Glutamatergic neuron (in vitro differentiated cells): ENCODE measurements around the gene NFIA. TPM values are rescaled to one million over a fixed set of nuclear protein-coding genes. Genes with fewer than 3 reads are reported as not detected.

ENCODE experiments used
- DNase-seq: peaks from one replicate; pipeline ENCODE4 v3.0.0; 2022
- H3K27ac Mint-ChIP-seq: one replicate; pipeline ENCODE4 v1.8.0; 2020; ENCODE audit warnings: mild to moderate bottlenecking, mixed read lengths, inconsistent platforms; ENCODE audit not compliant: unreplicated experiment
- H3K27me3 Mint-ChIP-seq: one replicate; pipeline ENCODE4 v1.8.0; 2020; ENCODE audit warnings: mild to moderate bottlenecking, moderate library complexity, mixed read lengths, inconsistent platforms; ENCODE audit not compliant: unreplicated experiment
- H3K36me3 Mint-ChIP-seq: one replicate; pipeline ENCODE4 v1.8.0; 2020; ENCODE audit warnings: mild to moderate bottlenecking, mixed read lengths, inconsistent platforms; ENCODE audit not compliant: unreplicated experiment
- H3K4me1 Mint-ChIP-seq: one replicate; pipeline ENCODE4 v1.8.0; 2020; ENCODE audit warnings: mild to moderate bottlenecking, low read depth, mixed read lengths, inconsistent platforms; ENCODE audit not compliant: unreplicated experiment
- H3K4me3 Mint-ChIP-seq: one replicate; pipeline ENCODE4 v1.8.0; 2020; ENCODE audit warnings: mild to moderate bottlenecking, mixed read lengths, inconsistent platforms; ENCODE audit not compliant: unreplicated experiment
- H3K9me3 Mint-ChIP-seq: one replicate; pipeline ENCODE4 v1.8.0; 2020; ENCODE audit warnings: mild to moderate bottlenecking, moderate library complexity, mixed read lengths, inconsistent platforms; ENCODE audit not compliant: unreplicated experiment
- total RNA-seq: library from RNA; stranded (reverse); fragmentation: NEBNext Ultra II Directional; extraction: Animal tissue kit (Norgen Biotek cat#: 25700); gene quantifications from one replicate; pipeline ENCODE4 v1.2.1, GENCODE V29; 2021; ENCODE audit not compliant: unreplicated experiment
- TF ChIP-seq, protein P1 (sequence below): fragments of 200-600 bp; sonication (generic); IDR thresholded peaks from one replicate; pipeline ENCODE4 v1.5.0; 2021; ENCODE audit not compliant: partially characterized antibody, unreplicated experiment

The NFIA gene
- total RNA-seq, 1 donor from 2014 or later: 16.4 TPM

DNA sequence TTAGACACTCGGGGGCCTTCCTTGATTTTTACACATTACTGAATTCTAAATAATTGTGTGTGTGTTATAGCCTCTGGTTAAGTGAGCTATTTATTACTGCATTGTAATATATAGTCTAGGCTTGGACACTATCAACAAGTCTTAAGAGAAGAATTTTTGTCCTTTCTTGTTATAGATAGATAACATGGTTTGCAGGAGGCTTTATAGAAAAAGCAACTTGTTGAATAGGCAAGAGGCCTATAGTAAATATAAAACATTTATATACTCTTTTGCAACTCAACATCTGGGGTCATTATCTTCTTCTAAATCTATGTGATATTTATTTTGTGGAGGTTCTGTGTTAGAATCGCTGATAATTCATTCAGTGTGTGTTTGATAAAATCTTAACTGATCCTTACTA, 293.8 kb downstream of the NFIA start:
- Mint-ChIP-seq H3K27ac (no peak overlapping the region), H3K4me3 (no peak overlapping the region), H3K9me3 (no peaks in the 10 kb centered on the region), H3K4me1 (no peaks in the 10 kb centered on the region), H3K27me3 (no peaks in the 10 kb centered on the region), H3K36me3 (no peaks in the 10 kb centered on the region)
- TF ChIP-seq, protein P1, sequence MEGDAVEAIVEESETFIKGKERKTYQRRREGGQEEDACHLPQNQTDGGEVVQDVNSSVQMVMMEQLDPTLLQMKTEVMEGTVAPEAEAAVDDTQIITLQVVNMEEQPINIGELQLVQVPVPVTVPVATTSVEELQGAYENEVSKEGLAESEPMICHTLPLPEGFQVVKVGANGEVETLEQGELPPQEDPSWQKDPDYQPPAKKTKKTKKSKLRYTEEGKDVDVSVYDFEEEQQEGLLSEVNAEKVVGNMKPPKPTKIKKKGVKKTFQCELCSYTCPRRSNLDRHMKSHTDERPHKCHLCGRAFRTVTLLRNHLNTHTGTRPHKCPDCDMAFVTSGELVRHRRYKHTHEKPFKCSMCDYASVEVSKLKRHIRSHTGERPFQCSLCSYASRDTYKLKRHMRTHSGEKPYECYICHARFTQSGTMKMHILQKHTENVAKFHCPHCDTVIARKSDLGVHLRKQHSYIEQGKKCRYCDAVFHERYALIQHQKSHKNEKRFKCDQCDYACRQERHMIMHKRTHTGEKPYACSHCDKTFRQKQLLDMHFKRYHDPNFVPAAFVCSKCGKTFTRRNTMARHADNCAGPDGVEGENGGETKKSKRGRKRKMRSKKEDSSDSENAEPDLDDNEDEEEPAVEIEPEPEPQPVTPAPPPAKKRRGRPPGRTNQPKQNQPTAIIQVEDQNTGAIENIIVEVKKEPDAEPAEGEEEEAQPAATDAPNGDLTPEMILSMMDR: no peak
- no peak for DNase-seq

DNA sequence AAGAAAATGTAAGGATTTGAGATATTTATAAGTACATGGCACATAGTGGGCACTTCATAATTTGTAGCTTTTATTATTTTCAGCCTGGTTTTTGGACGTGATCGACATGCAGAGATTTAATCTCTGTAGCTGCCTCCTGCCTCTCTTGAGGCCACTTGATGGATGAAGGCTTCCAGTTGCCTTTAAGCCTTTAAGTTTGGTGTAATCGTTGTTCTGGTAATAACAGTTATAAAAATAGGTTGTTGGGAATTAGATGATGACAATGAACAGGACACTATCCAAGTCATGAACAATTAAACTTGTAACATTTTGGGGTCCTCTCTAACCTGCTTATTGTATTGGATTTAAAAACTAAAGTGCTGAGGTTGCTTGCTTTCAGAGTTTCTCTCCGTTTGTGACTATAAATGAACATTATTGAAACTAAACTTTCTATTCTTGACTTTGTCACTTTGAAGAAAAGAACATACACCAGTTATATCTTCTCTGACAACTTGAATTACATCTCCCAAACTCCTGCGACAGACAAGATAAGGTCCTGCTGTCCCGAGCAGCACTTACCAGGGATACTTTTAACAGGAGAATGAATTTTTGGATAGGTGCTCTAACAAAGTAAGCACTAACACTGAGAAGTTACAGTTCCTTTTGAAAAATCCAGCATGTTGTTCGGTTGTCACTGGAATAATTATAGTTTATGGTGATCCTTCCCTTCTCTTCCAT, 295.0 kb downstream of the NFIA start:
- DNase-seq: no peak
- Mint-ChIP-seq H3K4me3 (no peak overlapping the region), H3K27me3 (no peaks in the 10 kb centered on the region), H3K36me3 (no peaks in the 10 kb centered on the region), H3K27ac (no peak overlapping the region), H3K9me3 (no peaks in the 10 kb centered on the region), H3K4me1 (no peaks in the 10 kb centered on the region)
- TF ChIP-seq, protein P1: no peak

DNA sequence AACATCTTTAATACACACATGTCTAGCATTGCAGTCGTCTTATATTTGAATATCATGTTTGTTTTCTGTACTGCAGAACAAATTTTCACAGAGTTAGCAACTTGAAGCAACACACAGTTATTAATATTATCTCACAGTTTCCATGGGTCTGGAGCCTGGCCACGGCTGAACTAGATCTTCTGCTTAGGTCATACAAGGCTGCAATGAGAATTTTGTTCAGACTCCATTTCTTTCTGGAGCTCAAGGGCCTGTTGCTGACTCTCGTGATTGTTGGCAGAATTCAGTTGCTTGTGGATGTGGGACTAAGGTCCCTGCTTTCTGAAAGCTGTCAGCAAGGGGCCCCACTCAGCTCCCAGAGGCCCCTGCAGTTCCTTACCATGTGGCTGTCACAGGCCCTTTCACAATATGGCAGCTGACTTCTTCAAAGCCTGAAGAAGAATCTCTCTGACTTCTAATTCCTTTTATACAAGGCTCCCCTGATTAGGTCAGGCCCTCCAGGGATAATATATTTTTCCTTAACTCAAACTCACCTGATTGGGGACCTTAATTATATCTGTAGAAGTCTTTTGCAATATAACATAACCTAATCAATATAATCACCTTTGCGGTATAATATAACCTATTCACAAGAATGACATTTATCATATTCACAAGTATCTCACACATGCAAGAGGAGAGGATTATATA, 296.3 kb downstream of the NFIA start:
- no peak overlapping the region for H3K4me3 Mint-ChIP-seq
- no peaks in the 10 kb centered on the region for H3K9me3 Mint-ChIP-seq
- no peaks in the 10 kb centered on the region for H3K36me3 Mint-ChIP-seq
- TF ChIP-seq, protein P1: no peak
- no peak overlapping the region for H3K27ac Mint-ChIP-seq
- no peaks in the 10 kb centered on the region for H3K4me1 Mint-ChIP-seq
- no peaks in the 10 kb centered on the region for H3K27me3 Mint-ChIP-seq
- no peak for DNase-seq

DNA sequence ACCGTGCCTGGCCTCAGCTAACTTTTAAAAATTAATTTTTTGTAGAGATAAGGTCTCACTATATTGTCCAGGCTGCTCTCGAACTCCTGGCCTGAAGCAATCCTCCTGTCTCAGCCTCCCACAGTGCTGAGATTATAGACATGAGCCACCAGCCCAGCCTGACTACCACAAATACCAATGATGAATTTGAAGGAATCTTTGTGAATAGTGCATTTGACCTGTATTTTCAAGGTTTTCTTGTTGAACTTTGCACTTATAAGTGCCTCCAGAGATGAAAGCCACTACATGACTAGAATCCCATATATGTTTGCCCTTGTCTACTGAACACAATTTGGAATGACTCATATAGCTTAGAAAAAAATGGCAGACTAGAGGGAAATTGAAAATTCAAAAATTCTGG, 297.3 kb downstream of the NFIA start:
- Mint-ChIP-seq H3K27ac (no peak overlapping the region), H3K9me3 (no peaks in the 10 kb centered on the region), H3K4me3 (no peak overlapping the region), H3K27me3 (no peaks in the 10 kb centered on the region), H3K4me1 (no peaks in the 10 kb centered on the region), H3K36me3 (no peaks in the 10 kb centered on the region)
- TF ChIP-seq, protein P1: no peak
- DNase-seq: no peak

DNA sequence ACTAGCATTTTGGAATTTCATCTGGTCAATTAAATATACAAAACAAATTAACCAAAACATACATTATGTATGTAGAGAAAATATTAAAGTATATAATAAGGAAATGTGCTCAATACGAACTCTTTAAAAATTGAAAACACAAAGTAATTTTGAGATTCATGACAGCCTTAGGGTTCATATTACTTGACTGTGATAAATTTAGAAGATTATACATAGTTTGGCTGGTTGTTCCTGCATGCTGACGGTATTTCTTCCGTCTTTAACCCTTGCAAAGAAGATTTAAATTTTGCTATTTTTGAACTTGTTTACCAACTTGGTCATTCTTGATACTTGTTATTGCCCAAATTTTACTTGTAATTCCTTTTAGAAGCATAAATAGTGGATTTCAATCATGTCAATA, 298.2 kb downstream of the NFIA start:
- H3K9me3 Mint-ChIP-seq: no peaks in the 10 kb centered on the region

More for the DNA sequence above, 298.2 kb downstream of the NFIA start:
- TF ChIP-seq, protein P1: no peak
- Mint-ChIP-seq H3K27ac (no peak overlapping the region), H3K4me1 (no peaks in the 10 kb centered on the region), H3K27me3 (no peaks in the 10 kb centered on the region), H3K36me3 (no peaks in the 10 kb centered on the region), H3K4me3 (no peak overlapping the region)
- no peak for DNase-seq
